Left ventricle myocardium inferior (tissue), 1 donor: ENCODE measurements around the gene HOXB6. TPM values are rescaled to one million over a fixed set of nuclear protein-coding genes. Genes with fewer than 3 reads are reported as not detected.

Experiments used
- DNase-seq: peaks from one replicate; pipeline ENCODE4 v3.0.0-alpha.2; 2020
- H3K27ac ChIP-seq: fragments of 200-600 bp; replicated peaks from 2 replicates; pipeline ENCODE4 v1.8.0; 2021
- H3K27me3 ChIP-seq: fragments of 200-600 bp; 2 replicates; pipeline ENCODE4 v1.8.0; 2021; ENCODE audit warnings: low read depth
- H3K36me3 ChIP-seq: fragments of 200-600 bp; 2 replicates; pipeline ENCODE4 v1.8.0; 2021
- H3K4me1 ChIP-seq: fragments of 200-600 bp; 2 replicates; pipeline ENCODE4 v1.8.0; 2021
- H3K4me3 ChIP-seq: fragments of 200-600 bp; 2 replicates; pipeline ENCODE4 v1.8.0; 2021; ENCODE audit warnings: mild to moderate bottlenecking, moderate library complexity
- H3K9me3 ChIP-seq: fragments of 200-600 bp; replicated peaks from 2 replicates; pipeline ENCODE4 v1.8.0; 2021
- CTCF ChIP-seq: fragments of 200-600 bp; IDR thresholded peaks from 2 replicates; pipeline ENCODE4 v1.8.0; 2021; ENCODE audit warnings: antibody characterized with exemption, mild to moderate bottlenecking, borderline replicate concordance
- intact Hi-C: fragments of 100-400 bp; cut with micrococcal nuclease; formaldehyde crosslinking; loops from one replicate; pipeline ENCODE4 v1.11.0; 2022
- total RNA-seq: library from RNA; stranded (reverse); fragmentation: NEBNext Ultra II Directional; extraction: Animal tissue kit (Norgen Biotek cat#: 25700); gene quantifications from one replicate; pipeline ENCODE4 v1.2.1, GENCODE V29; 2021
- donor health status: DM: no; HTN: yes; CAD: no; lungs with severe emphysema.

The HOXB6 gene
- total RNA-seq, 1 donor from 2014 or later: 0.66 TPM

- no peaks in the 10 kb centered on the region for H3K36me3 ChIP-seq
- peaks cover 15% of the 10 kb centered on the region for H3K4me1 ChIP-seq
- no peak overlapping the region for H3K4me3 ChIP-seq
- peaks cover 100% of the 10 kb centered on the region for H3K27me3 ChIP-seq
- no peaks in the 10 kb centered on the region for H3K9me3 ChIP-seq
- intact Hi-C loops: no loop called here
- no peak overlapping the region for H3K27ac ChIP-seq
- DNase-seq: no peak
- no peak for TF ChIP-seq CTCF
Observed at GRCh38 chr17:48632579-48633265, 27.9 kb upstream of the HOXB6 start.

GRCh38 chr17:48631693-48632578, 27.1 kb upstream of the HOXB6 start:
- no peaks in the 10 kb centered on the region for H3K9me3 ChIP-seq
- peaks cover 100% of the 10 kb centered on the region for H3K27me3 ChIP-seq
- peaks cover 16% of the 10 kb centered on the region for H3K4me1 ChIP-seq
- DNase-seq: no peak
- H3K4me3 ChIP-seq: no peak overlapping the region
- no peaks in the 10 kb centered on the region for H3K36me3 ChIP-seq
- TF ChIP-seq CTCF: no peak
- intact Hi-C loops: no loop called here
- H3K27ac ChIP-seq: no peak overlapping the region

- intact Hi-C loops: no loop called here
- H3K4me3 ChIP-seq: no peak overlapping the region
- no peak for TF ChIP-seq CTCF
Observed at GRCh38 chr17:48630925-48631692, 26.3 kb upstream of the HOXB6 start.

GRCh38 chr17:48630009-48630924, 25.5 kb upstream of the HOXB6 start:
- Histone ChIP-seq H3K27me3 (peaks cover 100% of the 10 kb centered on the region), H3K4me1 (peaks cover 26% of the 10 kb centered on the region), H3K27ac (no peak overlapping the region), H3K9me3 (no peaks in the 10 kb centered on the region), H3K4me3 (no peak overlapping the region), H3K36me3 (no peaks in the 10 kb centered on the region)
- TF ChIP-seq CTCF: no peak
- intact Hi-C loops: no loop called here
- no peak for DNase-seq

More at GRCh38 chr17:48630925-48631692, 26.3 kb upstream of the HOXB6 start:
- peaks cover 18% of the 10 kb centered on the region for H3K4me1 ChIP-seq
- H3K27ac ChIP-seq: no peak overlapping the region
- no peak for DNase-seq
- H3K9me3 ChIP-seq: no peaks in the 10 kb centered on the region
- peaks cover 100% of the 10 kb centered on the region for H3K27me3 ChIP-seq
- H3K36me3 ChIP-seq: no peaks in the 10 kb centered on the region
